Regular cardiac myocyte (primary cell): ENCODE measurements around the gene KCNJ16. TPM values are rescaled to one million over a fixed set of nuclear protein-coding genes. Genes with fewer than 3 reads are reported as not detected.

ENCODE experiments used
- total RNA-seq: library from RNA; depleted of rRNA; stranded (reverse); fragments of >200 nt; gene quantifications from 2 replicates; pipeline ENCODE4 v1.2.3, GENCODE V29; 2014

KCNJ16 gene
- total RNA-seq, result 0.28 and 0.38 TPM in 2 replicates

DNA sequence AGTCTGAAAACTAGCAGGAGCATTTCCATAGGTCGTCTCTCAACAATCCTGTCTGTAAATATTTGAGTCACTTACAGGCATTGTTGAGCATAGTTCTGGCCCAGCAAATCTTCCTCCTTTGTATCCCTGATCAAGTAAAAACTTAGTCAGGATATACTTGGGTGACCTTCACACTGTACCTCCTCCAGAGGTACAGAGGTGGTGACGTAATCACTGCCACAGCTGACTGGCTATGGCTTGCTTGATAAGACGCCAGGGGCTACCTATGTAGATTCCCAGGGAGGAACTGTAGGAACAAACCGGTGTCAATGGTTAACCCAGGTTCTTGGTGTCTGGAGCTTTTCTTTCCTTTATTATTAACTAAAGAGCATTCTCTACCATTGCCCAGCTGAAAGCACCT lies at the start of gene KCNJ16:
Gene KCNJ16, plus strand, starts transcription at position 270 of the 400 bp plus-strand sequence. CDS start 56,863 bp downstream, outside the sequence.

DNA sequence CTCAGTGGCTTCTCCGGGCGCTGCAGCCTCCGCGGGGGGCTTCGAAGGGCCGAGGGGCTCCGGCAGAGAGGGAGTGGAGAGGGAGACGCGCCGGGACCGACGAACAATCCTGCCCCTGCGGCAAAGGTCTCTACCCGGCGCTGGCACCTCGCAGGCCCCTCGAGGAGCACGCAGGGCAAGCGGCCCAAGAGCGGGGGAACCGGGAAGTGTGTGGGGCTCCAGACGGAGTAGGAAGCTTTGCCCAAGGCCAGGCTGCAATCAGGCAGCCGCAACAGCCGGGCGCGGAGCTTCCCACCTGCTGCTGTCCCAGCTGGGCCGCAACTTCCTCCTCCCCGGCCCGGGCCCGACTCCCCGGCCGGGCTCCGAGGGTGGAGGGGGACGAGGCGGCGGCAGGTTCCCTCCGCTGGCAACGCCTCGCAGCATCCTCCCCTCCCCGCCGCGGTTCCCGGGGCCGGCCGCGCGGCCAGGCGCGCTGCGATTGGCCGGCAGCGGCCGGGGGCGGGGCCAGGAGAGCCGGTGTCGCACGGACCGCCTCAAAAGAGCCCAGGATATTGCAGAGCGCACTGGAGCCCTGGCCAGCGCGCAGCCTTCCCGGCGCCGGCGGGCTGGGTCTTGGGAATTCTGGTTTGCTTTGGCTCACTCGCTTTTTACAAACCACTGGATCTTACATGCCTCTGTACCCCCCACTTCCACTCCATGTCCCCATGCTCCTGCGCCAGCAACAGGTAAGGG lies 94.1 kb downstream of the KCNJ16 start, which contains the start of gene KCNJ2:
Gene KCNJ2, plus strand, starts transcription at position 556 of the 732 bp plus-strand sequence. CDS start 5,508 bp downstream, outside the sequence.

Other genes with a start within 250 kb of the KCNJ16 start
- gene KCNJ2, start 94.3 kb downstream of the KCNJ16 start, total RNA-seq, result 3.9 and 7.3 TPM in 2 replicates